NCI-H82 (cell line): Measurements from ENCODE around the gene BMF.
"Not testable (repeated sequence)": the region's sequence is repeated elsewhere in the genome, so short reads cannot be mapped to it uniquely, and the experiment has no call there.

Experiments
- DNase-seq: peaks from one replicate; lab custom pipeline; 2025; lab: John Stamatoyannopoulos, UW

Gene BMF

DNA sequence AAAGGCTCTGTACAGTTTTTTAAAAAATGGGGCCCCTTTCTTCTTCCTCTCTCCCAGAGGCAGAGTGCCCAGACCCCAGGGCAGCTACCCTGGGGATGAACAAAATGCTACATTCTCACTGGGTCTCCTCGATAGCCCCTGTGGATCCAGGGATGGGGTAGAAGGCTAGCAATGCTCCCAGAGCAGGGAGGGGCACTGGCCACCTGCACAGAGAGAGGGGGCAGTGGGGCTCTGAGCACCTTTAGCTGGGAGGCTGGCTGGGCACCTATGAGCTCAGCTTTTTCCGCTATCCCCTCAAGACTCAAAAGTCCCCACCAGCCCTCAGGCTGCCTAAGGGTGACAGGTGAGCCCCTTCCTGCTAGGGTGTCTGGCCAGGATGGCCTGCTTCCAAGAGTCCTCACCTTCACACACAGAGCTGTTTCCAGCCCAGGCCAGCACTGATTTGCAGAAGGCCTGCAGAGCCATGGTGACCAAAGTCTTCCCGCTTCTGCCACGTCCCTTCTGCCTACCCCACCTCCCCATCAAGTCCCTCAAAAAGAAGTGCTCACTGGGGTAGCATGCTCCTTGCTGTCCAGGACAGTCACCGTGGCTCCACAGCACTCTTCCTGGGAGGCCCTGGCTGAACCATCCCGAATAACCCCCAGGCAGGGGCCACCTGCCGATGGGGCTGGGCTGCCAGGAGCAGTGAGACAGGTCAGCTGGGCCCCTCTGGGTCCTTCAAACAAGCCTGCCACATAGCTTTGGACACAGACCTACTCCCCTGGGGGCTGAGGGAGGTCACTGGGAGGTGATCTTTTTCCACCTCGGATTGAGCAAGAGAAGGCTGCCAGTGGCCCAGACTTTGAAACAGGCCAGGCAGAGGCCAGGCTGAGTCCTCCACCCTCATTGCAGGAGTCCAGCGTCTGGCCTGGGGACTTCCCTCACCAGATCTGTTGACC is 20.4 kb downstream of the BMF start:
- DNase-seq, result no peak

DNA sequence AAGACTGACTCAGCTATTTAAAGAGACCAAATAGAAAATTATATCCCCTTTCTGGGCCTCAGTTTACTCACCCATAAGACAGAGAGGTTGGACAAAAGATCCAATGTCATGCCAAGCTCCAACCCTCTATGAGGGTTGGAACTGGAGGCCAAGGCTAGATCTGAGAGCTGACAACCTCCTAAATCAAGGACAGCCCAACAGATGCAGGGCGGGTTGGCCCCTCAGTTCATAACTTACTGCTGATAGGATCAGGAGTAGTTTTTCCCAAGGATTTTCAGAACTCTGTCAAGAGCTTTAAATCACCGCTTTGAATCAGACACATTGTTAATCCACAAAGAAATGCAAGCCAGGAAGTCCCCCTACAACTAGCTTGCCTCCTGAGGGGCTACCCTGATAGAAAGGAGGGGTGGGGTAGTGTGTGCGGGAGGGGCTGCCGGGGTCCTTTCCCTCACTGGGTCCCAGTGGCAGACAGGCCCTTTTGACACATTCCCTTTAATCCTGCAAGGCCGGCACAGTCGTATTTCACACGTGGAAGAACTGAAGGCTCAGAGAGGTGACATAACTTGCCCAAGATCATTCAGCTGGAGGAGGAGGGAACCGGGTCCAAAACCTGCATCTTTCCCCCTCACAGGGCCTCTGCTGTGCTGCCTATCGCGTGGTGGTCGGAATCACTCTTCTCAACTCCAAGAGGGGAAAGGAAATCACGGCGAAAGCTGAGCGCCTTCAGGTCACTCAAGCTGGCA is 21.4 kb downstream of the BMF start:
- DNase-seq, result peak; percentile 78

DNA sequence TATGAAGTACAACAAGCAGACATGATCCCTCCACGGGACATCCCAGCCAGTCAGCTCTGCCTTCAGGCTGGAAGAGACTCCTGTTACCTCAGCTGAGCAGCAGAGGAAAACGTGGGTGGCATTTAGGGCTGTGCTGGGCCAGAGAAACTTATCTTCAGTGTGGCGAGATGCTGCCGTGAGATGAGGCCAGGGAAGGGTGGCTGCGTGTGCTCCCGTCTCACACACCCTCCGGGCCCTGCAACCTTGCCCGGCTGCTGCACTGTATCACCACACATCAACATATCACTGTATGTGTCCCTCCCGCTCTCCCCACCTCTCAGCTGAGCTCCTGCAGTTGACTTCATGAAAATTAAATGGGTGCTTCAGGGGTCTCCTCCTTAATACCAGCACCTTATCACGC is 23.4 kb downstream of the BMF start:
- DNase-seq, result no peak

DNA sequence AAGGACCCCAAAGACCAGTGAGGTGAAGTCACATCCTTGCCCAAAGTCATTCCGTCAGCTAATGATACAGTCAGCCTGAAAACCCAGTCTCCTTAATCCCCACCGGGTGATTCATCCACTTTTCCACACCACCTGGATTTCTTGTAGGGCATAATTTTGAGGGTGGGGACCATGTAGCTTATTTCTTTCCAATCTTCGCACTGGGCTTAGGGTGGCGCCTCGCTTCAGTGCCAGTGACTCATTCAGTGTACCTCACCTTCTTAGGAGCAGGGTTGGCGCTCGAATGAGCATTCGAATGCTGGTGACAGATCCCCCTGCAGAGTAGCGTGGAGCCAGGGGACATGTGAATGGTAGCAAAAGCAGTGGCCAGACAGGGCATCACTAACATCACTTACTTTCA is 24.0 kb downstream of the BMF start:
- DNase-seq, result no peak

DNA sequence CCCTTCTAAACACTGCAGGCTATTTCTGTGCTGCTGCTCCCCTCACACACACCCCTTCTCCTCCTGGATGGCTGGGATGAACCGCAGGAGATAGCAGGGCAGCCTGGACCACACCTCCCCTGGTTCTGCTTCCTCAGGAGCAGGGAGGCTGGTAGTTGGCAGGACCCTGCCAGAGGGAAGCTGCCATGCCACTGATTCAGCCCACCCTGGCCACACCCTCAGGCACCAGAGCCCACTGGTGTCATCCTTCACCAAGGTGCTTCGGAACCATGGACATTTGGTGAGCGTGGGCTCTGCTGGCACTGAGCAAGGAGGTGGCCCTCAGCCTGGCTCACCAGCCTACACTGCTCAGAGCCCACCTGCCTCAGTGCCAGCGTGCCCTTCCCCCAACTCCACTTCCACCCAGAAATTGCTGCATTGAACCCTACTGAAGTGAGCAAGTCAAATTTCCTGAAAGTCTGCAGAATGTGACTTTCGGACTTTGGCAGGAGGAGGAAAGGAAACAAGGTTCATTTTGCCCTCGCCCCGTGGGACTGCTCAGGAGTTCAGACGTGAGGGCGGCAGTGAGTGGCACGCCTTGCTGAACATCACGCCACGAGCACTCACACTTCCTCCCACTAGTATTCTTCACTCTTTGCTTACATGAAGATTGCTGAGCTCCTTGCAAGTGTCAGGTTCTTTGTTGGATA is 26.3 kb downstream of the BMF start:
- DNase-seq, result no peak

DNA sequence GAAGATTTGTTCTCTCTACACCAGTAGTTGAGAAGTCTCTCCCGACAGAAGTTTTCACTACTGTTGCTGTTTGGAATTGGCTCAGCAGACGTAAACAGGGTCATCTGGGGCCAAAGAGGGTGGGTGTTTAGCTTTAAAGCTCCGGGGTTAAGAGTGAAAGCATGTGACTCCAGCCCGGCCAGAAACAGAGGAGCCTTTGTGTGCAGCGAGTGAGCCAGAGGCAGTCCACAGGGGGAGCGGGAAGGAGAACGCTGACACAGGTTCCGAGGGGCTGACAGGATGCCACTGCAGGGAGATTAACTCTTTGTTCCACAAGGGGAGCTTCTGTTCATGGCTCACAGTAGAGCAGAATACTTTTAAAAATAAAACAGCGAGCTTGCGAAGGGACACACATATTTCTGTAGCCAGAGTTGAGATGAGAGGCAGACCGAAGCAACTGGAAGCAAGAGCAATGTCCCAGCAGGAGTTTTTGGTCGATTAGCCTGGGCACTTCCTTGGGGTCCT is 26.9 kb downstream of the BMF start:
- DNase-seq, result peak; percentile 90

DNA sequence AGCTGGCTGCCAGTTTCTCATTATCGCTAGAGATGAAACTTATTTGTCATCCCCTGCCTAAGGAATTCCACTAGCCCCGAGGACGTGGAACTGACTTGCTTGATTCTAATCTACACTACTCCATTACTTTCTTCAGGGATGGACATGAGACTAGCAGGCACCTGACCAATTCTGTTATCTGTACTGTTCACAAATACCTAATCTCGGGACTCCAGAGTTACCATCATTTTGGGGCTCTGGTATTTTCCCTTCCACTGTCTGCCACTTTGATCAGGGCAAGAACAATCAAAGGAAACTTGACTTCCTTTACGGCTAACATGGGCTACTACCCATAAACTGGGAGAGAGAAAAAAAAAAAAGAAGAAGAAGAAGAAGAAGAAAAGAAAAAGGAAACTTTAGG is 27.8 kb downstream of the BMF start:
- no peak for DNase-seq

DNA sequence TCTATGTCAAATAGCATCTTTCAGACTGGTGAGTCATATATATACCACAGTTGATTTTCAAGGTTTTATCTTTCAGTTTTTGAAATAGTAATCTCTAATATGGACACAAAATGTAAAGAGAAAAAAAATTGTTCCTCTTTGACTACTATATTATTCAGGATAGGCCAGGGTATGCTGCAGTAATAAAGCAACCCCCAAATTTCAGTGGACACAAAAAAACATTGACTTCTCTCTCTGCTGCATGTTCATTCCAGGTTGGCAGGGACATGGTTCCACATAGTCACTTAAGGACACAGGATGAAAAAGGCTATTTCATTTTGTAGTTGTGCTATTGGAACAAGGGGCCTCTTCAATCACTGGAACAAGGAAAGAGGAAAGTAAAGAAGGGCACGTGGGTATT is 28.6 kb downstream of the BMF start:
- DNase-seq, result no peak

DNA sequence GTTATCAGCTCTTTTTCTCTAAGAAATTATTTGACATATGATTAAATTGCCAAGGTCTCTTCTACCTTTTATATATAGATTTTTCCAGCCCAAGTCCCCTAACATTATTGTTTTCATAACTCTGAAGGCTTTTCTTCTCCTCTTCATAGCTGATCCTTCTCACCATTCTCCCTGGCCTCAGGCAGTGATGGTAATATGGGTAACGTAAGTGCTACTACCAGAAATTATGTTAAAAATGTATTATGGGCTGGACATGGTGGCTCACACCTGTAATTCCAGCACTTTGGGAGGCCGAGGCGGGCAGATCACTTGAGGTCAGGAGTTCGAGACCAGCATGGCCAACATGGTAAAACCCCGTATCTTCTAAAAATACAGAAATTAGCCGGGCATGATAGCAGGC is 29.2 kb downstream of the BMF start:
- no peak for DNase-seq

DNA sequence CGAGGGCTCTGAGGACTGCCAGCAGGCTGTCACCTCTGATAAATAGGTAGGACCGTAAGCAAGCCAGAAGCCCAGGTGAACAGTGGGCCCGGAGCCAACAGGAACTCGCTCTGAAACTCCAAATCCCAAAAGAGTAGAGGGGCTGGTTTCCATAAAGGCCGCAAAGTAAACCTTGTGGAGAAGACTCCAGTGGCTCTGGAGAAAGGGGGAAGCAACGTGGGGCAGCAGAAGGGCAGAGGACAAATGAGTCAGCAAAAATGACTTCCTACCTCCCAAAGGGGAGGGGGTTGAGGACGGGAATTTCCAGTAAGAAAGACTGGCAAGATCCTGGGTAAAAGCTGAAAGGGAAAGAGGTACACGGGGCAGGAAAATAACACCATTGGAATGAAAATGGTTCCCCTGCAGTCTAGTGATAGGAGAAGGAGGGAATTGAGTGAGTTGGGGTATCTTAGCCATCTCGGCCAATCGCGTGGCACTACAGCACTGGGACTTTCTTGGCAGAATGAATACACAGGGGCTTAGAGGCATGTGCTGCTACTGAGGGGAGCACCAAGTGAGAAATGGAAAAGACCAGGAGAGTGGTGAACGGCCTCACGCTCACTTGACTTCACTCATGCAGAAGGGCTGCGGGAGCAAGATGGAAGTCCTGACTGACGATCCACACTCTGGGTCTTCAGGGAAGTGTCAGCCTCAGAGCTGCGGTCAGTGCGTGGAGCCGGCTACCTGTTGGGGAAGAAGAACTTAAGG is 33.2 kb downstream of the BMF start:
- no peak for DNase-seq

DNA sequence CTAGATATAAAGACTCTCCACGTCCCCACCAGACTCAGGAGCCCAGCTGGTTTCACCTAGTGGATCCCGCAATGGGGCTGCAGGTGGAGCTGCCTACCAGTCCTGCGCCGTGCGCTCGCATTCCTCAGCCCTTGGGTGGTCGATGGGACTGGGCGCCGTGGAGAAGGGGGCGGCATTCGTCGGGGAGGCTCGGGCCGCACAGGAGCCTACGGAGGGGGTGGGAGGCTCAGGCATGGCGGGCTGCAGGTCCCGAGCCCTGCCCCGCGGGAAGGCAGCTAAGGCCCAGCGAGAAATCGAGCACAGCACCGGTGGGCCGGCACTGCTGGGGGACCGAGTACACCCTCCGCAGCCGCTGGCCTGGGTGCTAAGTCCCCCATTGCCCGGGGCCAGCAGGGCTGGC is 34.0 kb downstream of the BMF start:
- DNase-seq, result not testable (repeated sequence)

DNA sequence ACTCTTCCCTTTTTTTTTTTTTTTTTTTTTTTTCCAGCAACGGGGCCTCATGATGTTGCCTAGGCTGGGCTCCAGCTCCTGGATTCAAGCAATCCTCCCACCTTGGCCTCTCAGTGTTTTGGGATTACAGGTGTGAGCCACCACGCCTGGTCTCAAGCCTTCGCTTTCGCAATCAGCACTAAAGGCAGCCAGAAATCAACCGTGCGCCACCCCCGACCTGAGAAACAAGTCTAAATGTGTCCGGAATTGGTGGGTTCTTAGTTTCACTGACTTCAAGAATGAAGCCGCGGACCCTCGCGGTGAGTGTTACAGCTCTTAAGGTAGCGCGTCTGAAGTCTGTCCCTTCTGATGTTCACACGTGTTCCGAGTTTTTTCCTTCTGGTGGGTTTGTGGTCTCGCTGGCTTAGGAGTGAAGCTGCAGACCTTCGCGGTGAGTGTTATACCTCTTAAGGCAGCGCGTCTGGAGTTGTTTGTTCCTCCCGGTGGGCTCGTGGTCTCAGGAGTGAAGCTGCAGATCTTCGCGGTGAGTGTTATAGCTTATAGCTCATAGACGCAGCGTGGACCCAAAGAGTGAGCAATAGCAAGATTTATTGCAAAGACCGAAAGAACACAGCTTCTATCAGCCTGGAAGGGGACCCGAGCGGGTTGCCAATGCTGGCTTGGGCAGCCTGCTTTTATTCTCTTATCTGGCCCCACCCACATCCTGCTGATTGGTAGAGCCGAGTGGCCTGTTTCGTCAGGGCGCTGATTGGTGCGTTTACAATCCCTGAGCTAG is 34.8 kb downstream of the BMF start:
- not testable (repeated sequence) for DNase-seq

DNA sequence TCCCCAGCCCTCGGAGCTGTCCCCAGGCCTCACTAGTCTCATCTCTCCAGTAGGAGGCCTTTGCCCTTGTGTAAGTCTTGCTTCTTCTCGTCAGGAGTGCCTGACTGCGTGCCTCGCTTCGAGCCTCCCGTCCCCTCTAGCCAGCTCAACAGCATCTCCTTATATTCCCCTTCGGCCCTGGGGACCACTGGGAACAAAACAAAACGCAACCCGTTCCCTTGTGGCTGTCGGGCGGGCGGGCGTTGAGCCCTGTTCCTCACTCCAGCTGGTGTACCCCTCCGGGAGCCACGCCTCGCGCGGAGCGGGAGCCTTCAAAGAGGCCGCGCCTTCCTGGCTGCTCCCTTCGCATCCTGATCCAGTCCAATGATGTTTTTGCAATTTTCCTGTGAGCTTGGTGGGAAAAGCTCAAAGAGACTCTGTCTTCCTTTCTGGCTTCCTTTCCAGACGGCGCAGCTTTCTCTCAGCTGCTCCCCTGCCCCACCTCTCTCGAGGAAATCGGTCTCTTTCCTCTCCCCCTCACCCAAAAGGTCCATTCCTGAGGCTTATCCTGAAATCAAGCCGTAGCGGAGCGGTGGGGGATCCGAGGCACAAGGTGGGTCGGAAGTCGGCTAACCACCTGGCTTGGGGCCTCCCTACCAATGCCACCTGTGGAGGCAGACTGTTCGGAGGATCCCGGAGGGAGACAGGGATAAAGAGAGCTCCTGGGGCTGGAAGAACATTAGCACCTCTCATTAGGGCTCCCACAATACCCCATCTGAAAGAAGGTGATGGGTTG is 36.3 kb downstream of the BMF start:
- DNase-seq, result no peak

DNA sequence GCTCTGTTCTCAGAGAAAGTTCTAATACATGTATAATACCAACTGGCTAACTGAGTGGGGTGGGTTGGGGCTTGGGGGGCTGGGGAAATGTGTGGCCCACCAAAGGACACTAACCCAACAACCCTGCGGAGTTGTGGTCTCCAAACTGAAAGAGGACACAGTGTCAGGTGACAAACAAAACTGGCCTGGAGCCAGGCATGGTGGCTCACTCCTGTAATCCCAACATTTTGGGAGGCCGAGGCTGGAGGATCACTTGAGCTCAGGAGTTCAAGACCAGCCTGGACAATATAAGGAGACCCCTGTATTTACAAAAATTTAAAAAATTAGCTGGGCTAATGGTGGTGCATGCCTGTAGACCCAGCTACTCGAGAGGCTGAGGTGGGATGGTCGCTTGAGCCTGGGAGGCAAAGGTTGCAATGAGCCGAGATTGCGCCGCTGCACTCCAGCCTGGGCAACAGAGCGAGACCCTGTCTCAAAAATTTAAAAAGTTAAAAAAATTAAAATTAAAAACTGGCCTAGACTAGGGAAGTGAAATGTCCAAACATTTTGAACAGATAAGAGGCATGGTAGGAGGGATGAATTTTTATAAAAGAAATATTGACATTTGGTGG is 38.0 kb downstream of the BMF start:
- no peak for DNase-seq

DNA sequence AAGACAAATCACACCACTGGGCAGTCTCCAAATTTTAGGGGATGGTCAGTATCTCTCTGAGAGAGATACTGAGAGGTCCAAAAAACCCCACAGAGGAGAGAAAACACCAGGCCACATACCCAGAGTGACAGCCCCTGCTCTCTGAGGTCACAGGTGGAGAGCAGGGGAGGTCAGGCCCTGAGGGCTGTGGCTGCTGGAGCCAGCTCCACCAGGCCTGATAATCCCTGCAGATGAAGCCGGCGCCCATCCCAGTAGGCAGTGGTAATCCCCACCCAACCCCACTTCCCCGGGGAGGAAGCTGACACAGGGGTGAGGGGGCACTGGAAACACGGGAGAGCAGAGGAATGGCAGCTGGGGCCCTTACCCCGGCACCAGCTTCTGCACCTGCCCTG is 38.5 kb downstream of the BMF start:
- peak; percentile 66 for DNase-seq

DNA sequence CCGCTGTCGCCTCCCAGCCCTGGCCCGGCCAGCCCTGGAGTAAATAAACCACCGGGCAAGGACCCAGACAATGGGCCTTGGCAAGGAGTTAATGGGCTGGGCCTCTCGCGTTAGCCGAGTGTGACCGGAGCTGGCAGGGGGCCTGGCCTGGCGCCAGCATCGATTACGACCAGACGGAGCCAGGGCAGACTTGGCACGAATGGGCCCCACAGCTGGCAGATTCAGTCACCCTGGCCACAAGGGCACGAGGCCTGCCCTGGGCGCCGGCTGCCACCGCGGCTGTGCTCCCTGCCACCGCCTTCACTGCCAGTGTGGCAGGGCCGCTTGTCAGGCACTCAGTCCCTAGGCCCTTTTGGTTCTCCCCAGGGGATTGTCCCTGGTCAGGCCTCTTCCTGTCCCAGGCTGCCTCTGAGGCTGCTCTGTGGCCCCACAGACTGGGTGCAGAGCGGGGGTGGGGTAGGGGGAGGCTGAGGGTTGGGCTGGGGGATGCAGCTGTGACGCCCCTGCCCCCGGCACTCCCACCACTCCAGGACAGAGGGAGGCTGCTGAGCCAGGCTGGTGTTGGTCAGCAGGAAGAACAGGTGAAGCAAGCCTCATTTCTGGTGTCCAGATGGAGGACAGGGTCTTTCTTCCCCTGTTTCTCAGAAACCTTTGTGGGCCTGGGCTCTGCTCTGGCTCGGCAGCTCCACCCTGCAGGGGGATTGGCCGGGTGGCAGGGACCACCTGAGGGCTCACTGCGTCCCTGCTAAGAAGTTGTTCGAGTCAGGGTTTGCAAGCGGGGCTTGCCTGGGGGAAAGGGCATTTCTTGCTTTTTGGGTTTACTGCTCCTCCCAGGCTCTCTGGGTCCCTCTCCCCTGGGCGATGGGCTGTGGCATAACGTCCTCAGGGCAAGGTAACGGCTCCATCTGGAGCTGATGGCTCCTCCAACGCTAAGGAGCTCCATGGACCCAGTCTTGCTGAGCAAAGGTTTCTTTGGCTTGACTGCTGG is 39.2 kb downstream of the BMF start:
- peak; percentile 34 for DNase-seq

DNA sequence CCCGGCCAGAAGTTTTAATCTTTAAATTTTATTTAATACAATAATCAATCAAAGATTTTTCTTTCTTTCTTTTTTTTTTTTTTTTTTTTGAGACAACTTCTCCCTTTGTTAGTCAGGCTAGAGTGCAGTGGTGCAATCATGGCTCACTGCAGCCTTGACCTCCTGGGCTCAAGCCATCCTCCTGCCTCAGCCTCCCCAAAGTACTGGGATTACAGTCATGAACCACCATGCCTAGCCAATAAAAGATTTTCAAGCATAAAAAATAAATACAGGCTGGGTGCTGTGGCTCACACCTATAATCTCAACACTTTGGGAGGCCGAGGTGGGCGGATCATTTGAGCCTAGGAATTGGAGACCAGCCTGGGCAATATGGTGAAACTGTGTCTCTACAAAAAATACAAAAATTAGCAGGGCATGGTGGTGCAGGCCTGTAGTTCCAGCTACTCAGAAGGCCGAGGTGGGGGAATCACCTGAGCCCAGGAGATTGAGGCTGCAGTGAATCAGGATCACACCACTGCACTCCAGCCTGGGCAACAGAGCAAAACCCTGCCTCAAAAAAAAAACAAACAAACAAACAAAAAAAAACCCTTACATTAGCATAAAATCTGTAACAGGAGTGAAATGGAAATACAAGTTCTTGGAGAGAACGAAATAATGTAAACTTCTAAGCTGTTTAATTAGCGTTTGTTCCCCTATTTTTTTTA is 40.6 kb downstream of the BMF start:
- no peak for DNase-seq

DNA sequence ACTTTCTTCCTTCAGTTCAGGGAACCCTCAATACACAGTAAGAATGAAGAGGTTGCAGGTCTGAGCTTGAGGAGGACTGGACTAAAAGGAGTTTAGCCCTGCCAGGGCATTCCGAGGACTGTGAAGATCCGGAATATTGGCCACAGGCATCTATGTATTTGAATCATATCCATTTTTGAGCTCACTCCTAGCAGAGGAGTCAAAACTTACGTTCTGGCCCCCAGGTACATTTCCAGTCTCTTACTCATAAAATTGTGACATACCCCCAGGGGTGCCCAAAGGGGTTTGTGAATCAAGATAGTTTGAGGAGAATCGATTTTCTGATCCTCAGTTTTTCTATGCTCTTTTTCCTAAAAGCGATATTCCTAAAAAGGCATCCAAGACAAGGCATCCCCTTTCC is 42.1 kb downstream of the BMF start:
- DNase-seq, result no peak
